ENCODE data around the gene EXD2. TPM values are rescaled to one million over a fixed set of nuclear protein-coding genes. Genes with fewer than 3 reads are reported as not detected.
A peak's percentile ranks its signal among the peaks of the same experiment; 100 is the strongest.

EXD2 gene
- total RNA-seq, 1 donor from 2014 or later, result 8.2 TPM

- DNase-seq (ENCODE audit: low spot score) (no peak), ATAC-seq (no peak)
Measured at GRCh38 chr14:69247676-69248440, 56.6 kb downstream of the EXD2 start.

- DNase-seq (ENCODE audit: low spot score) (no peak), ATAC-seq (no peak)
Measured at GRCh38 chr14:69249603-69250002, 58.3 kb downstream of the EXD2 start.

DNA sequence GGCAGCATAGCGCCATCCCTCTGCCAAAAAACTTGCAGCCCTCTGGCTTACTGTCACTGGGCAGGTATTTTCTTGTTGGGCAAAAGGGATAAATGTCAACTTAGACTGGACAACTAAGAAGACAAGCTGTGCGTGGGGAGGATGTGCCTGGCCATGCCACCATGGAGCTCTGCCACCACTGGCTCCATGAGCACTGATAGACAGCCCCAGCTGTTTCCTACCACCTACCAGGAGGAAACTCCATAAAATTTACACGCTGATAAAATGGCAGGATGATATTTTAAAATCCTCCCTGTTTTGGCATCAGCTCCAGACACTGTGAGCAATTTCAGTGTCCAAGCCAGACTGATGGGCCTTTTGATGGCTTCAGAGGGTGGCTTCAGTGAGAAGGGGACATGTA lies 61.6 kb downstream of the EXD2 start:
- ATAC-seq, result no peak
- no peak for DNase-seq (ENCODE audit: low spot score)

DNA sequence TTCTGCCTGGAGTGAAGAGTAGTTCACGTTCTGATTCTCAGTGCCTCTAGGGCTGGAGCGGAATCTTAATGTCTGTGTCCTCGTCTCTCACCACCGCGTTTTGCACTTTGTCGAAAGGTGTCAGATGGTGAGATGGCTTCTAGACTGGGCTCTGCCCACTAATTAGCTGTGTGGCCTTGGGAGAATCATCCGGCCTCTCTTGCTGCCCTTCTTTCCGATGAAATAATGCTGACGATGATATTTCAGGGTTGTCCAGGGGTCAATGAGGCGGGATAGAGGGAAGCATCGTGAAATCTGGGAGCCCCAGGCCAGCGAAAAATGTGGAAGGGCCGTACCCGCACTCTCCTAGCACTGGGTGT lies 67.8 kb downstream of the EXD2 start:
- no peak for ATAC-seq
- DNase-seq (ENCODE audit: low spot score), result no peak

GRCh38 chr14:69259527-69260189 lies 68.4 kb downstream of the EXD2 start, which contains the start of gene GALNT16:
Gene GALNT16 (plus strand): TSS chr14:69260158. CDS start chr14:69260291, 133 bp downstream.
- DNase-seq (ENCODE audit: low spot score) (no peak), ATAC-seq (no peak)

DNA sequence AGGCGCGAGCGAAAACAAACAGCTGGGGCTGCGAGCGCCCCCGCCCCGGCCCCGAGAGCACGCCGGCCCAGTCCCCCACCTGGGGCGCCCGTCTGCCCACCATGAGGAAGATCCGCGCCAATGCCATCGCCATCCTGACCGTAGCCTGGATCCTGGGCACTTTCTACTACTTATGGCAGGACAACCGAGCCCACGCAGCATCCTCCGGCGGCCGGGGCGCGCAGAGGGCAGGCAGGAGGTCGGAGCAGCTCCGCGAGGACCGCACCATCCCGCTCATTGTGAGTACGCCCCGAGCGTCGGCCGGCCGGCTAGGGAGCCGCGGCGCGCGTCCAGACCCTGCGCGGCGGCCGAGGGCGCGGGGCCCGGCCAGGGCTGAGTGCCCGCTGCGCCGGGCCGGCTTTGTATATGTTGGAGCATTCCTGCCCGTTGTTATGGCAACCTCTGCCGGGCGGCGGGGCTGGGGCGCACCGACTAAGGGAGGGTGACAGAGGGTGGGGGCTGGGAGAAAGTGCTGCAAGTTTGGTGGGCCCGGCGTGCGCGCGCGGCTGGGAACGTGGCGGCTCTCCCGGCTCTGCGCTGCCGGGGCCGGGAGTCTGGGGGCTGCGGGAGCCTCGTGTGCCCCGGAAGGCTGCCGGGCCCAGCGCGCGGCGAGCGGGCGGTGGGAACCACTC lies 69.0 kb downstream of the EXD2 start:
- peak; percentile 15 for ATAC-seq
- DNase-seq (ENCODE audit: low spot score), result no peak

- ATAC-seq (peak; percentile 86), DNase-seq (ENCODE audit: low spot score) (peak; percentile 64)
Measured at GRCh38 chr14:69260861-69261564, 69.7 kb downstream of the EXD2 start.

- peak; percentile 85 for ATAC-seq
- peak; percentile 81 for DNase-seq (ENCODE audit: low spot score)
Measured at GRCh38 chr14:69261761-69262331, 70.5 kb downstream of the EXD2 start.

GRCh38 chr14:69262516-69262915 lies 71.2 kb downstream of the EXD2 start:
- ATAC-seq (no peak), DNase-seq (ENCODE audit: low spot score) (no peak)

- ATAC-seq (no peak), DNase-seq (ENCODE audit: low spot score) (no peak)
Measured at GRCh38 chr14:69263364-69263763, 72.1 kb downstream of the EXD2 start.

DNA sequence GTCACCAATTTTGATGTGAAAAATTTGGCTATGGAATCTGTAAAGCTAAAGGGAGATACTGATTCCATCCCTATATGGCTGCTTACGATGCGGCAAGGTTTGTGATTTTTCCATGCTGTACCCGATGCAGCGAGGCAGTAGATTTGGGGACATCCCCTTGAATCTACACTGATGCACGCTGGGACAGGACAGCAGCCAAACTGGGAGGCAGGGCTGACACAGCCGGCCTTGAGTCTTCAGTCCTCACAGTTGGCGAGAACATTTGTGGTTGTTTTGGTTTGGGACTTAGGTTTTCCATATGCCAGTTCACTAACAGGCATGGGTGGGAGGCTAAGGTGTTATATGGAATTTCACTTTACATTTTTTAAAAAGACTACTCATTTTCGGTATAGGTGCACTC lies 72.5 kb downstream of the EXD2 start:
- ATAC-seq (no peak), DNase-seq (ENCODE audit: low spot score) (no peak)

DNA sequence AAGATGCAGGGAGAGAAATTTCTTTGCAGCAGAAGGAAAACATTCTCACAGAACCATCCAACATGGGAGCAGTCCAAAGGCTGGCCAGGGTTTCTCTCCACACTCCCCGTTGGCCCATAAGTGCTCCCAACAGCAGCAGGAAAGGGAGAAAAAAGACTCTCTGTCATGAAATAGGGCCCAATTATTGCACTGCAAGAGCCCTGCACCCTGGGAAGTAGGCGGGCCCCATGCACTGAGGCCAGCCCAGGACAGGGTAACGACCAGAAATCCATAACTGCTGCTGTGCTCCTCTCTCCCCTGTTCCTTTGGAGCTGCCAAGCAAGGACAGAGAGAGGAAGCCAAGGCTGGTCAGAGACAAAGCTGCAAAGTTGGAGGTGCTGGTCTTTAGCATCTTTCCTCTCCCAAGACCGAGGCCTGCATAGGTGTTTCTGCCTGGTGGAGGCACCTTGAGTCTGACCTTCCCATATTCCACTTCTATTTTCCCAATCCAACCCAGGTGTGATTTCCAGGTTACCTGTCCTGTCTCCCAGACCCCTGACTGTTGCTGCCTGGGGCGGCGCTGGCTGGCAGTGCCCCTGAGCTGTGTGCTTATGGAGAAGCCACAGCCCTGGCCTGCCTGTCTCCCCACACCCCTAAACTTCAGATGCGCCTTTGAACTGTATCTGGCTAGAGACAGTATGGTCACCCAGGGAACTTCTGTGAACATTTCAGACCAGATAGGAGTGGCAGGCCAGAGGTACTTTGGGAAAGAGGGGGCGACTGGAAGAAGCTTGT lies 75.5 kb downstream of the EXD2 start:
- DNase-seq (ENCODE audit: low spot score) (no peak), ATAC-seq (no peak)

DNA sequence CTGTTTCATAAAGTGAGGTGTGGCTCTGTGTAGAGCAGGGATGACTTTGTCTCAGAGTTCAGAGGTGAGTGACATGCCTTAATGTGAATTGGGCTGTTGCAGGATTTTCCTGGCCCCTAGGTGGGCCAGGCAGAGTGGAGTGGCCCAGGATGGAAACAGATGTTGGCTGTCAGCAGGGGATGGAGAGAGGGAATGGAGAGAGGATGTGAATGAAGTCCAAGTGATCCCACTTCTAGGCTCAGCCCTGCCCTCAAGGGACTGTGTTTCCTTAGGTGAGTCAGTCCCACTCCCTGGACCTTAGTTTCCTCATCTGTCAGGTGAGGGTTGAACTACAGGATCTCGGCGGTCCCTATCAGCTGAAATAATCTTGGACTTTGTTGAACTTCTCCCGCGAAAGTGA lies 76.2 kb downstream of the EXD2 start:
- ATAC-seq (no peak), DNase-seq (ENCODE audit: low spot score) (no peak)

- ATAC-seq (no peak), DNase-seq (ENCODE audit: low spot score) (no peak)
Measured at GRCh38 chr14:69268223-69268622, 76.9 kb downstream of the EXD2 start.

GRCh38 chr14:69268763-69269162 lies 77.5 kb downstream of the EXD2 start:
- DNase-seq (ENCODE audit: low spot score), result no peak
- no peak for ATAC-seq

- DNase-seq (ENCODE audit: low spot score), result no peak
- ATAC-seq, result no peak
Measured at GRCh38 chr14:69269381-69269780, 78.1 kb downstream of the EXD2 start.

DNA sequence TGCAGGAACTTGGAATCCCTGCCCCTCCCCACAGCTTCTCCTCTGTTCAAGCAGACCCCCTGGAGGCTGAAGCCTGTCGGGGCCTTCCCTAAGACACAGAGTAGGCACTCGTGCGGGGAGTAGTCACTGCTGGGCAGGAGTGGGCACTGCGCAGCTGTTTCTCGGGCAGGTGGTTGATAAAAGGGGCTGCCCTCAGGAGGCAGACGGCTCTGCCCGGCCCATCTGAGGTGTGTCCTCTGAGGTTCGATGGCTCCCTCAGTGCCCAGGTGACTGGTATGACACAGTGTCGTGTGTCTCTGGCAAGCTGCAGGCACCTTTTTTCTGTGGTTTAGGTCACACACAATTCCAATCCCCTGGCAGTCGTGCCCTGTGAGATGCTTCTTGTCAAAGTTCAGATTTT lies 78.8 kb downstream of the EXD2 start:
- no peak for DNase-seq (ENCODE audit: low spot score)
- no peak for ATAC-seq

DNA sequence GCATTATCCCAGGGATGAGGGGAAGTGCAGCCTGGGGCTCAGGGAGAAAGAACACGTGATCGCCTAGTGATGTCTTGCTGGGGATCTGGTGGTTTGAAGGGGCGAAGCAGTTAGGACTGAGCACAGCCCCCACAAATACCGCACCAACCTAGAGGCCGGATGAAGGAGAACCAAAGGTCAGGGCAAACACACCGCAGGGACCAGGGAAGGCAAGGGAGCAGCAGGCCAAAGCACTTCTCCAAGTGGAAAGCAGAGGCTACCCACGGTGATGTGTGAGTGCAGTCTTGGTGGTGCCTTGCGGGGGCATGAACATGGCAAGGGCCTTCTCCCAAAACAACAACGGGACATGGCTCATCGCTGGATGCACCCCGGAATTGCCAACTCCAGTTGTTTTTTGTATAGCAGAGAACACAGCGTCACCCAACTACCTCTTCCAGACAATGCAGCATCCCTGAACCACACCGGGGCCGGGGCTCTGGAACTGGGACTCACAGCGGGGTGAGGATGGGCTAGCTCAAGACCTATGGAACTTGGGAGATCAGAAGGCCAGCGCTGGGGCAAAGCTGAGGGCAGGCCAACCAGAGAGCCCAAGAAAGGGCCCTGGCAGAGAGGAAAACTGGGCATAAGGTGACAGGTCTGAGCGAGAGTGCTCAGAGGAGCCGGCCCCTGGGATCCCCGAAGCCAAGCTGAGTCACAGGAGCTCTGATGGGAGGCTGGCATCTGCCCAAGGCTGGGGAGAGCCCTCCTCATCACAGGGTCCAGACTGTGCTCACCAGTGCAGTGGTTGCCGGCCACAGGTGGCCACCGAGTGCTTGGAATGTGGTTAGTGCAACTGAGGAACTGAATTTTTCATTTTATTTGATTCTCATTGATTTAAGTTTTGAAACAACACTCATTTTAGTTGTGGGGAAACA lies 79.8 kb downstream of the EXD2 start:
- no peak for ATAC-seq
- DNase-seq (ENCODE audit: low spot score), result no peak

- no peak for DNase-seq (ENCODE audit: low spot score)
- no peak for ATAC-seq
Measured at GRCh38 chr14:69274321-69274720, 83.0 kb downstream of the EXD2 start.
